OCI-LY3 (cell line): ENCODE results near the gene MCU.

Experiments
- H2AFZ ChIP-seq: fragments of 200-600, 300-600 bp; shearing (Covaris generic); 2 replicates; pipeline ENCODE4 v1.6.0; 2014; ENCODE audit warnings: antibody characterized with exemption, low read depth, low read length
- H3K27ac ChIP-seq: fragments of 200-600, 300-600 bp; sonication (generic); 2 replicates; pipeline ENCODE4 v1.5.1; 2014; ENCODE audit warnings: mild to moderate bottlenecking, low read length, moderate library complexity, mixed read lengths
- H3K27me3 ChIP-seq: fragments of 200-600, 300-600 bp; sonication (generic); 2 replicates; pipeline ENCODE4 v1.6.1; 2014; ENCODE audit warnings: low read depth, low read length, mixed read lengths
- H3K36me3 ChIP-seq: fragments of 200-600, 300-600 bp; sonication (generic); replicated peaks from 2 replicates; pipeline ENCODE3; 2014; ENCODE audit warnings: low read depth, low read length, mixed read lengths
- H3K4me1 ChIP-seq: fragments of 300-600, 200-600 bp; sonication (generic); 2 replicates; pipeline ENCODE4 v1.6.1; 2014; ENCODE audit warnings: low read length, mixed read lengths
- H3K4me2 ChIP-seq: fragments of 200-600, 300-600 bp; sonication (generic); 2 replicates; pipeline ENCODE4 v1.6.1; 2014; ENCODE audit warnings: low read length, mixed read lengths
- H3K4me3 ChIP-seq: fragments of 300-600, 200-600 bp; sonication (generic); 2 replicates; pipeline ENCODE4 v1.5.1; 2014; ENCODE audit warnings: antibody characterized with exemption, mild to moderate bottlenecking, low read length, moderate library complexity
- H3K79me2 ChIP-seq: fragments of 300-600, 200-600 bp; shearing (Covaris generic); 2 replicates; pipeline ENCODE4 v1.6.1; 2014; ENCODE audit warnings: mild to moderate bottlenecking, low read length, mixed read lengths
- H3K9ac ChIP-seq: fragments of 300-600, 200-600 bp; shearing (Covaris generic); 2 replicates; pipeline ENCODE4 v1.6.0; 2014; ENCODE audit warnings: mild to moderate bottlenecking, low read length, moderate library complexity
- H3K9me3 ChIP-seq: fragments of 200-600, 300-600 bp; shearing (Covaris generic); 2 replicates; pipeline ENCODE4 v1.6.1; 2014; ENCODE audit warnings: low read length, mixed read lengths; ENCODE audit not compliant: insufficient read depth
- H4K20me1 ChIP-seq: fragments of 200-600, 300-600 bp; sonication (generic); 2 replicates; pipeline ENCODE4 v1.6.1; 2016; ENCODE audit warnings: low read length, mixed read lengths; ENCODE audit not compliant: insufficient read depth
- EZH2phosphoT487 ChIP-seq: fragments of 200-600 bp; shearing (Covaris generic); IDR thresholded peaks from 2 replicates; pipeline ENCODE4 v1.6.1; 2018; ENCODE audit warnings: antibody characterized with exemption, mixed run types, low read depth
- TF ChIP-seq, protein P1 (sequence below): fragments of 200-600, 300-600 bp; sonication (generic); IDR thresholded peaks from 2 replicates; pipeline ENCODE4 v1.5.1; 2014; ENCODE audit warnings: antibody characterized with exemption, low read length, low read depth

MCU gene

DNA sequence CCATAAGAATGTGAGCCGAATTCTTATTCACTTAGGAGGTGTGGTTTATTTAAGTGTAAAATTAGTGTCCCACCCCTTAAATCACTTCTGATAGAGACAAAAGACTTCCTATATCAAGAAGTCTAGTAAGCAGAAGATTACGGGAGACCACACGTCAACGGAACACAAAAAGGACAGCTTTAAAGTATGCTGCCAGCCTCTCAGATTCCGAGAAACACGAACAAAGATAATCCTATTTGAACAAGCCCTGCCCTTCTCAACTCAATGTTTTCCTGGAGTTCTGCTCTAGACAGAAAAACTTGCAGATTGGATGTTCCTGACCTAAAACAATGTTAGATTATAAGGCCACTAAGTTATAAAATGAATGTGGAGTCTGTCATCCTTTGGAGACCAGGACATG lies 4.9 kb upstream of the MCU start:
- no peaks in the 10 kb centered on the region for H3K36me3 ChIP-seq
- H4K20me1 ChIP-seq, result no peaks in the 10 kb centered on the region
- H3K27me3 ChIP-seq, result no peaks in the 10 kb centered on the region
- no peak overlapping the region for H3K4me2 ChIP-seq
- H3K27ac ChIP-seq, result no peak overlapping the region
- H3K4me3 ChIP-seq, result no peak overlapping the region
- no peaks in the 10 kb centered on the region for H3K79me2 ChIP-seq
- TF ChIP-seq, protein P1, sequence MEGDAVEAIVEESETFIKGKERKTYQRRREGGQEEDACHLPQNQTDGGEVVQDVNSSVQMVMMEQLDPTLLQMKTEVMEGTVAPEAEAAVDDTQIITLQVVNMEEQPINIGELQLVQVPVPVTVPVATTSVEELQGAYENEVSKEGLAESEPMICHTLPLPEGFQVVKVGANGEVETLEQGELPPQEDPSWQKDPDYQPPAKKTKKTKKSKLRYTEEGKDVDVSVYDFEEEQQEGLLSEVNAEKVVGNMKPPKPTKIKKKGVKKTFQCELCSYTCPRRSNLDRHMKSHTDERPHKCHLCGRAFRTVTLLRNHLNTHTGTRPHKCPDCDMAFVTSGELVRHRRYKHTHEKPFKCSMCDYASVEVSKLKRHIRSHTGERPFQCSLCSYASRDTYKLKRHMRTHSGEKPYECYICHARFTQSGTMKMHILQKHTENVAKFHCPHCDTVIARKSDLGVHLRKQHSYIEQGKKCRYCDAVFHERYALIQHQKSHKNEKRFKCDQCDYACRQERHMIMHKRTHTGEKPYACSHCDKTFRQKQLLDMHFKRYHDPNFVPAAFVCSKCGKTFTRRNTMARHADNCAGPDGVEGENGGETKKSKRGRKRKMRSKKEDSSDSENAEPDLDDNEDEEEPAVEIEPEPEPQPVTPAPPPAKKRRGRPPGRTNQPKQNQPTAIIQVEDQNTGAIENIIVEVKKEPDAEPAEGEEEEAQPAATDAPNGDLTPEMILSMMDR, result no peak
- TF ChIP-seq EZH2phosphoT487, result no peak
- no peak overlapping the region for H2AFZ ChIP-seq
- H3K4me1 ChIP-seq, result peaks cover 11% of the 10 kb centered on the region
- H3K9ac ChIP-seq, result no peak overlapping the region
- no peaks in the 10 kb centered on the region for H3K9me3 ChIP-seq

DNA sequence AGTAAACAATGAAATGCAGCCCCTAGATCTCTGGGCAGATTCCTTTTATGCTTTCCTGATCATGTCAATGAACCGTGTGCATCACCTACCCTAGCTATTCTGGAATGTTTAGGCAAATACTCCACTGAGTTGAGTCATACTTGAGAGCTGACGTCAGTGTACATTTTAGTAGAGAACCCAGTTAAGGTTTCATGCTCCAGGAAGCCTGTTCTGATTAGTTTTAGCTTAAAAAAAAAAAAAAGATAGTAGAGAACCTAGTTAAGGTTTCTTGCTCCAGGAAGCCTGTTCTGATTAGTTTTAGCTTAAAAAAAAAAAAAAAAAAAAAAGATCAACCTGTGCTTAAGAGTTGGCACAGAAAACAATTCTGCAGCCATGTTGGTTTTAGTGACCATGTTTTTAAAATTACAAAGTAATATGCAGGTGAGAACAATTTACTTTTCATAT lies 3.7 kb upstream of the MCU start:
- TF ChIP-seq, protein P1, result no peak
- TF ChIP-seq EZH2phosphoT487, result no peak
- no peaks in the 10 kb centered on the region for H3K27me3 ChIP-seq
- no peak overlapping the region for H2AFZ ChIP-seq
- no peak overlapping the region for H3K4me3 ChIP-seq
- H3K79me2 ChIP-seq, result peaks cover 9% of the 10 kb centered on the region
- H3K9me3 ChIP-seq, result no peaks in the 10 kb centered on the region
- H3K4me2 ChIP-seq, result peak overlapping the region; percentile 27
- H3K4me1 ChIP-seq, result peaks cover 14% of the 10 kb centered on the region
- H3K9ac ChIP-seq, result no peak overlapping the region
- no peak overlapping the region for H3K27ac ChIP-seq
- no peaks in the 10 kb centered on the region for H3K36me3 ChIP-seq
- H4K20me1 ChIP-seq, result peaks cover 4% of the 10 kb centered on the region; the same call in 1 of the 2 replicates

DNA sequence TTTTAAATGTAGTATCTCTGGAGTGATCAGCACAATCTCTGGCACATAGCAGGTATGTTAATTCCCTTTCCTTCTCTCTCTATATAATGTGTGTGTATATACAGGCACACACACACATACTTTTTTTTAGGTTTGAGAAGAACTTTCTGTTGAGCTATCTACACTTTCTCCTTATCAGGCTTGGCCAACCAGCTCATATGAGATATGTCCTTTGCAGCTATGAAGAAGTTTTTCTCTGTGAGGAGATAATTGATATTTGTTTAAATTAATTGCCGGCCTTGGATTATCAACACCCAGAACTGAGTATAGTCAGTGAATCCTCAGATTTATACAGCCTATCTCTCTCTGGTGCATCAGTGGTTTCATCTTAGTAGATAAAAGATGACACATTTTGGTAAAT lies 2.3 kb upstream of the MCU start:
- H3K9ac ChIP-seq, result no peak overlapping the region
- H3K79me2 ChIP-seq, result peaks cover 23% of the 10 kb centered on the region
- H3K27ac ChIP-seq, result no peak overlapping the region
- no peak overlapping the region for H3K4me3 ChIP-seq
- H3K9me3 ChIP-seq, result no peaks in the 10 kb centered on the region
- no peaks in the 10 kb centered on the region for H3K27me3 ChIP-seq
- no peak overlapping the region for H2AFZ ChIP-seq
- TF ChIP-seq, protein P1, result no peak
- no peak for TF ChIP-seq EZH2phosphoT487
- no peaks in the 10 kb centered on the region for H3K36me3 ChIP-seq
- no peak overlapping the region for H3K4me2 ChIP-seq
- peaks cover 22% of the 10 kb centered on the region for H3K4me1 ChIP-seq
- peaks cover 8% of the 10 kb centered on the region for H4K20me1 ChIP-seq

DNA sequence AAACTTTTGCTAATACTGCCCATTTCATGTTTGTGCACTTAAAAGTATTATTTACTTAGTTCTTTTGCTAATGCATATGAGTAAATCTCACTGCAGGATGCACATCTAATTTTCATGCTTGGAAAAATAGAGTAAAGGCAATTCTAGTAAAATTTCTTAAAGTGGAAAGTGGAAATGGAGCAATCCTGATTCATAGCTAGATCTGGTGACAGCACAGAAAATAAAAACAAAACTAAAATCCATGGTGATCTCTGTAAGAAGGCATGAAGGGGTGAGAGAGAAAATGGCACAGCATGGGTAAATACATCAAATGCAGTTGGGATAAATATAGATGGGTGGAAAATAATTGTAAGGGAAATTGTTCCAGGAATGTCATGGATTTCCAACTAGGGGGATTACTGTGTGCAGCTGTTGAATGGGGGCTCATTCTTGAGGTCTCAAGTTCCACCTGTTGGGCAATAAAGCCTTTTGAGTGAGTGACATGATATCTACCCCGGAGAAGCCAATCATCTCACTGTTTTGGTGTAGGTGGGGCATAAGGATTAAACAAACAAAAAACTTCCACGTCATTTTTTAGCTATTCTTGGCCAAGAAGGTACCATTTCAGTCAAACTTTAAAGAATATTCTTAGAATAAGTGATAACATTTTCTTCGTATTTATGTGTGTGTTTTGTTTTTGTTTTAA lies 1.7 kb upstream of the MCU start:
- Histone ChIP-seq H3K79me2 (peaks cover 28% of the 10 kb centered on the region), H3K27ac (no peak overlapping the region), H3K9ac (no peak overlapping the region), H4K20me1 (peaks cover 12% of the 10 kb centered on the region), H3K4me1 (peaks cover 24% of the 10 kb centered on the region), H3K36me3 (no peaks in the 10 kb centered on the region), H3K4me3 (no peak overlapping the region), H3K4me2 (no peak overlapping the region), H2AFZ (no peak overlapping the region), H3K9me3 (no peaks in the 10 kb centered on the region), H3K27me3 (no peaks in the 10 kb centered on the region)
- no peak for TF ChIP-seq EZH2phosphoT487
- TF ChIP-seq, protein P1, result no peak
